SK-N-SH treated with all-trans-retinoic acid at 6 μM for 48 hours (cell line): ENCODE results near the gene SMYD3.

Experiments
- CSDC2 ChIP-seq: fragments of 250-450 bp; sonication (Bioruptor Pico); IDR thresholded peaks from 2 replicates; pipeline ENCODE4 v1.5.0; 2020; ENCODE audit warnings: mild to moderate bottlenecking, moderate library complexity
- GLIS3 ChIP-seq: fragments of 250-450 bp; sonication (Bioruptor Pico); IDR thresholded peaks from 2 replicates; pipeline ENCODE4 v1.5.0; 2020; ENCODE audit warnings: mild to moderate bottlenecking, moderate library complexity
- PATZ1 ChIP-seq: fragments of 250-450 bp; sonication (Bioruptor Pico); IDR thresholded peaks from 2 replicates; pipeline ENCODE4 v1.8.0; 2020; ENCODE audit warnings: mild to moderate bottlenecking, moderate library complexity, borderline replicate concordance
- POU6F1 ChIP-seq: fragments of 250-450 bp; sonication (Bioruptor Pico); IDR thresholded peaks from 2 replicates; pipeline ENCODE4 v1.8.0; 2021; ENCODE audit warnings: low read depth, mild to moderate bottlenecking, moderate library complexity, borderline replicate concordance
- PPARA ChIP-seq: fragments of 250-450 bp; sonication (Bioruptor Pico); IDR thresholded peaks from 2 replicates; pipeline ENCODE4 v1.5.0; 2020; ENCODE audit warnings: mild to moderate bottlenecking, borderline replicate concordance
- RARB ChIP-seq: fragments of 250-450 bp; sonication (Bioruptor Pico); IDR thresholded peaks from 2 replicates; pipeline ENCODE4 v1.8.0; 2021; ENCODE audit warnings: mild to moderate bottlenecking, moderate library complexity
- SNAI2 ChIP-seq: fragments of 250-450 bp; sonication (Bioruptor Pico); IDR thresholded peaks from 2 replicates; pipeline ENCODE4 v1.5.0; 2020; ENCODE audit warnings: mild to moderate bottlenecking, moderate library complexity
- TCF4 ChIP-seq: fragments of 250-450 bp; sonication (Bioruptor Pico); IDR thresholded peaks from 2 replicates; pipeline ENCODE4 v1.8.0; 2021; ENCODE audit warnings: mild to moderate bottlenecking, moderate library complexity, borderline replicate concordance
- TSHZ2 ChIP-seq: fragments of 250-450 bp; sonication (Bioruptor Pico); IDR thresholded peaks from 2 replicates; pipeline ENCODE4 v1.5.0; 2020; ENCODE audit warnings: mild to moderate bottlenecking, moderate library complexity
- ZC3H10 ChIP-seq: fragments of 250-450 bp; sonication (Bioruptor Pico); IDR thresholded peaks from 2 replicates; pipeline ENCODE4 v1.5.1; 2021; ENCODE audit warnings: mild to moderate bottlenecking, moderate library complexity
- ZFP30 ChIP-seq: fragments of 450-650 bp; formaldehyde crosslinking; IDR thresholded peaks from 2 replicates; pipeline ENCODE4 v1.5.0; 2022; ENCODE audit warnings: mild to moderate bottlenecking, moderate library complexity
- ZNF70 ChIP-seq: fragments of 450-650 bp; formaldehyde crosslinking; IDR thresholded peaks from 2 replicates; pipeline ENCODE4 v1.5.0; 2020; ENCODE audit warnings: mild to moderate bottlenecking, moderate library complexity
- ZNF8 ChIP-seq: fragments of 450-650 bp; formaldehyde crosslinking; IDR thresholded peaks from 2 replicates; pipeline ENCODE4 v1.5.0; 2020; ENCODE audit warnings: mild to moderate bottlenecking, moderate library complexity
- TF ChIP-seq, protein P1 (sequence below): fragments of 250-450 bp; sonication (Bioruptor Pico); IDR thresholded peaks from 2 replicates; pipeline ENCODE4 v1.5.1; 2021; ENCODE audit warnings: mild to moderate bottlenecking, moderate library complexity

- TF ChIP-seq PATZ1 (CRISPR knock-in tag), result no peak
- no peak for TF ChIP-seq GLIS3
- no peak for TF ChIP-seq SNAI2
- no peak for TF ChIP-seq PPARA
- TF ChIP-seq RARB (CRISPR knock-in tag), result no peak
- TF ChIP-seq TSHZ2 (CRISPR knock-in tag), result no peak
- no peak for TF ChIP-seq ZNF8 (CRISPR knock-in tag)
- no peak for TF ChIP-seq TCF4 (CRISPR knock-in tag)
- no peak for TF ChIP-seq ZNF70 (CRISPR knock-in tag)
- no peak for TF ChIP-seq ZC3H10
- TF ChIP-seq CSDC2 (CRISPR knock-in tag), result no peak
- TF ChIP-seq, protein P1, sequence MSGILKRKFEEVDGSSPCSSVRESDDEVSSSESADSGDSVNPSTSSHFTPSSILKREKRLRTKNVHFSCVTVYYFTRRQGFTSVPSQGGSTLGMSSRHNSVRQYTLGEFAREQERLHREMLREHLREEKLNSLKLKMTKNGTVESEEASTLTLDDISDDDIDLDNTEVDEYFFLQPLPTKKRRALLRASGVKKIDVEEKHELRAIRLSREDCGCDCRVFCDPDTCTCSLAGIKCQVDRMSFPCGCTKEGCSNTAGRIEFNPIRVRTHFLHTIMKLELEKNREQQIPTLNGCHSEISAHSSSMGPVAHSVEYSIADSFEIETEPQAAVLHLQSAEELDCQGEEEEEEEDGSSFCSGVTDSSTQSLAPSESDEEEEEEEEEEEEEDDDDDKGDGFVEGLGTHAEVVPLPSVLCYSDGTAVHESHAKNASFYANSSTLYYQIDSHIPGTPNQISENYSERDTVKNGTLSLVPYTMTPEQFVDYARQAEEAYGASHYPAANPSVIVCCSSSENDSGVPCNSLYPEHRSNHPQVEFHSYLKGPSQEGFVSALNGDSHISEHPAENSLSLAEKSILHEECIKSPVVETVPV (CRISPR knock-in tag), result no peak
- no peak for TF ChIP-seq ZFP30 (CRISPR knock-in tag)
- TF ChIP-seq POU6F1 (CRISPR knock-in tag), result no peak
Observed at GRCh38 chr1:246058466-246058865, 448.6 kb downstream of the SMYD3 start.
